HG02973 (cell line): ENCODE measurements around the gene RTKN.
"Not testable (repeated sequence)": the region's sequence is repeated elsewhere in the genome, so short reads cannot be mapped to it uniquely, and the experiment has no call there.

Source experiments
- ATAC-seq: cut with Tn5 transposase; IDR thresholded peaks from one replicate; pipeline ENCODE4 v1.9.1; 2021; ENCODE audit warnings: moderate library complexity; ENCODE audit not compliant: unreplicated experiment

RTKN gene, protein sequence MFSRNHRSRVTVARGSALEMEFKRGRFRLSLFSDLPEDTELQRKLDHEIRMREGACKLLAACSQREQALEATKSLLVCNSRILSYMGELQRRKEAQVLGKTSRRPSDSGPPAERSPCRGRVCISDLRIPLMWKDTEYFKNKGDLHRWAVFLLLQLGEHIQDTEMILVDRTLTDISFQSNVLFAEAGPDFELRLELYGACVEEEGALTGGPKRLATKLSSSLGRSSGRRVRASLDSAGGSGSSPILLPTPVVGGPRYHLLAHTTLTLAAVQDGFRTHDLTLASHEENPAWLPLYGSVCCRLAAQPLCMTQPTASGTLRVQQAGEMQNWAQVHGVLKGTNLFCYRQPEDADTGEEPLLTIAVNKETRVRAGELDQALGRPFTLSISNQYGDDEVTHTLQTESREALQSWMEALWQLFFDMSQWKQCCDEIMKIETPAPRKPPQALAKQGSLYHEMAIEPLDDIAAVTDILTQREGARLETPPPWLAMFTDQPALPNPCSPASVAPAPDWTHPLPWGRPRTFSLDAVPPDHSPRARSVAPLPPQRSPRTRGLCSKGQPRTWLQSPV

DNA sequence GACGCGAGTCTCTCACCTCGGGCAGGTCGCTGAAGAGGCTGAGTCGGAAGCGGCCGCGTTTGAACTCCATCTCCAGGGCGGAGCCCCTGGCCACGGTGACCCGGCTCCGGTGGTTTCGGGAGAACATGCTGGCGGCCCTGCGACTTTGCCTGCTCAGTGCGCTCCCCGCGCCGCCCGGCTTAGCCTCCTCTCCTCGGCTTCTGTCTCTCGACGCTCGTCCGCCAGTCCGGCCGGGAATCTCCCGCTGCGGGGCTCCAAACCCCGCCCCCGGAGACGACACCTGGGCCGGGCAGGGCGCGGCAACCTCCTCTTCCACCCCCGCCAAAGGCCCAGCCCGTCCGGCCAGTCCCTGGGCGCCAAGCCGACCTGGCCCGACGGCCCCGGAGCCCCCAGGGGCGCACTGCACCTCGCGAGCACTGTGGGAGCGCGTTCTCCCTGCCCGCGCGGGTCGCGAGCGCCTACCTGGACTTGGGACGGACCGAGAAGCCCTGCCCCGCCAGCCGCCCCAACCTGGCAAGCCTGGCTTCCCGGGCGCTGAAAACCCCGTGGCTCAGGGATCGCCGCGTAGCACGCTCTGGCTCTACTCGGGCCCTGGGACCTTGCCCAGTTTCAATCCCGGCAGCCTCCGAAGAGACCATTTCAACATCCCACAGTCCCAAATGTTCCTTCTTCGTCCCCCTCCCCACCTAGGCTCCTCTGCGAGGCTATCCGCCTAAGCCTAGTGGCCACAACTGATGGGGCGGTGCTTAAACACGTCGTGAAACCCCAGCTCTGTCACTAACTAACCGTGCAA is at the start of gene RTKN:
Gene RTKN, minus strand, starts transcription at position 248 of the 793 bp plus-strand sequence. Its CDS starts 121 bp downstream, at position 127.
- ATAC-seq = no peak

DNA sequence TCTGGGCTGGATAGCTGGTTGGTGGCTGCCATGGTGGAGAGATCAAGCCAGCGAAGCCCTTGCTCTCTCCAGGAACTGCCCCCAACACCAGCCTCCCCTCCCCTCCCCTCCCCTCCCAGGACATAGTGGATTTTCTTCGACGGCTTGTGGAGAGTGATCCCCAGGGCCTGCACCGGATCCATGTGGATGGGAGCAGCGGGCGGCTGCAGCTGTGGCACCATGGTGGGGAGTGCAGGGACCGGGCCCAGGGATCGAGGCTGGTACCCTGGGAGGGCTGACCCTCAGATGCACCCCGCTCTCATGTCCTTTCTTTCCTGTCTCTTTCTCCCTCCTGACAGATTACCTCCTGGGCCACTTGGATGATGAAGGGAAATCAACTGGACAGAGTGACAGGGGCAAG is 48.2 kb upstream of the RTKN start:
- ATAC-seq = no peak

DNA sequence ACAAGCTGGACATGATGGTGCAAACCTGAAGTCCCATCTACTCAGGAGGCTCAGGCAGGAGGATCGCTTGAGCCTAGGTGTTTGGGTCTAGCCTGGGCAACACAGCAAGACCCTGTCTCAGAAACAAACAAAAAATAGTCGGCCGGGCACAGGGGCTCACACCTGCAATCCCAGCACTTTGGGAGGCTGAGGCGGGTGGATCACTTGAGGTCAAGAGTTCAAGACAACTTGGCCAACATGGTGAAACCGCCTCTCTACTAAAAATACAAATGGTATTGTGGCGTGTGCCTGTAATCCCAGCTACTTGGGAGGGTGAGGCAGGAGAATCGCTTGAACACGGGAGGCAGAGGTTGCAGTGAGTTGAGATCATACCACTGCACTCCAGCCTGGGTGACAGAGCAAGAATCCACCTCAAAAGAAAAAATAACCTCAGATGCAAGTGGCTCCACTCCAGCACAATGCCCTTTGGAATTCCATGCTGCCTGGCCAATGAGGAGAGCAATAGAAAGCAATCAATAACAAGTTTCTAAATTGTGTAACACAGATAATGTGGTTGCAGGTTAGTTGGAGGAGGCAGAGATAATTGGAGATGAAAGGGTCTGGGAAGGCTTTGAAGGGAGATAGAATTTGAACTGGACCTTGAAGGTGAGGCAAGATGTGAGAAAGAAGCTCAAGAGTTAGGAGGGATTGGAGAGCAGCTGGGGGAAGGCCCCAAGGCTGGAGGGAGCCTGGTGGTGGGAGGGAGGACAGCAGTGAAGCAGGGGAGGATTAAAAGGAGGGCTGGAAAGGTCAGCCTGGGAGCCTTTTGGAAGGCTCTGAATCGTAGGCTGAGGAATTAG is 47.1 kb upstream of the RTKN start:
- ATAC-seq = no peak

DNA sequence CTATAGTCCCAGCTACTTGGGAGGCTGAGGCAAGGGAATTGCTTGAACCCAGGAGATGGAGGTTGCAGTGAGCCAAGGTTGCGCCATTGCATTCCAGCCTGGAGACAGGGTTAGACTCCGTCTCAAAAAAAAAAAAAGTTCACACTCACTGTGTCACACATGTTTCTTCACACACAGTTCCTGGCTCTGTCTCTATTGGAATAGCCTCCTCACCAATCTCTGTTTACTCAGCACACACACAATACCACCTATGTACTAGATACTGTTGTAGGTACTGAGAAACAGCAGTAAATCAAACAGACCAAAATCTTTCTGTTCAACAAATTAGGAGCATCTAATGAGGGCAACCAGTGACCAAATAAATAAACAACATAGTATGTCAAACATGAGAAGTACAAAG is 44.4 kb upstream of the RTKN start:
- ATAC-seq = no peak

DNA sequence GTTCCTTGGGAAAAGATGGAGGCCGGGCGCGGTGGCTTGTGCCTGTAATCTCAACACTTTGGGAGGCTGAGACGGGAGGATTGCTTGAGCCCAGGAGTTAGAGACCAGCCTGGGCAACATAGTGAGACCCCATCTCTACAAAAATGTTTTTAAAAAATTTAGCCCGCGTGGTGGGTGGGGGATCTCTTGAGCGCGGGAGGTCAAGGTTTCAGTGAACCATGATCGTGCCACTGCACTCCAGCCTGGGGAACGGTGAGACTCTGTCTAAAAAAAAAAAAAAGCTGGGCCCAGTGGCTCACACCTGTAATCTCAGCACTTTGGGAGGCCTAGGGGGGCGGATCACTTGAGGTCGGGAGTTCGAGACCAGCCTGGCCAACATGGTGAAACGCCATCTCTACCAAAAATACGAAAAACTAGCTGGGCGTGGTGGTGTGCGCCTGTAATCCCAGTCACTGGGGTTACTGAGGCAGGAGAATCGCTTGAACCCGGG is 42.0 kb upstream of the RTKN start:
- ATAC-seq = not testable (repeated sequence)

DNA sequence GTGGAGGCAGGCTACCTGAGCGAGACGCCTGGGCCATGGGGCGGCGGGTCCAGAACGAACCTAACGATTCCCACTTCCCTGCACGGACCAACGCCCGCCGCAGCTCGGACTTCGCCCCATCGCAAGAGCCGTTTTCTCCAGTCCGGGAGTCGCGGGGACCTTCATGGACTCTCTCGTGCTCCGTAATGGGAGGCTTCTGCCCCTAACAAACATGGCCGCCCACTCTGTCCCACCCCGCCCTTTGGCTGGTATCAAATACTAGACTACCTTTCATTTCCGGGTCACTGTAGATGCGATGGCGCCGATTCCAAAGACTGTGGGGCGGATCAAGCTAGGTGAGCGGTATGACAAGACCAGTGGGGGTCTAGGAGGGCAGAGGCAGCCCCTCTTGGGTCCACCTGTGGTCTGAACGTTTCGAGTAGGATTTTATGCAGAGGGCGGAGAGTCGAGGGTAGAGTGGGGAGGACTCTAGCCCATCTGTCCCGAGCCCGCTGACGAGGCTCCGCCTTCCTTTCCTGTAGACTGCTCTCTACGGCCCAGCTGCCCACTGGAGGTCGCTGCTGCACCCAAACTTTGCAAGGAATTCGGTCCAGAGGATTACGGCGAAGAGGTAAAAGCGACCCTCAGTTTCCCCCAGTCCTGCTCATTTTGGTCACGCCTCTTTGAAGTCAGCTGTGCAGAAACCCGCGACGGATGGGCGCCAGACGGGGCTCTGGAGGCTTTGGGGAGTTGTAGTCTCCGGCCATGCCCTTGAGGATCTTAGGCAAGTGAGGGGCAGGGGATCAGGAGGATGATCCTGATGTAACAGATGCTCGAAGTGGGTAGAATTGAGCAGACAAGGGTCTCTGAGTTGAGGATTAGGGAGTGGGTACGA is 41.3 kb upstream of the RTKN start, which contains the start of the genes CCDC142 and TTC31:
Gene CCDC142, minus strand, starts transcription at position 198 of the 874 bp plus-strand sequence. Its CDS starts 161 bp downstream, at position 37.
Gene TTC31, plus strand, starts transcription at position 281 of the 874 bp plus-strand sequence. Its CDS starts 15 bp downstream, at position 296.
- ATAC-seq = peak; percentile 84

DNA sequence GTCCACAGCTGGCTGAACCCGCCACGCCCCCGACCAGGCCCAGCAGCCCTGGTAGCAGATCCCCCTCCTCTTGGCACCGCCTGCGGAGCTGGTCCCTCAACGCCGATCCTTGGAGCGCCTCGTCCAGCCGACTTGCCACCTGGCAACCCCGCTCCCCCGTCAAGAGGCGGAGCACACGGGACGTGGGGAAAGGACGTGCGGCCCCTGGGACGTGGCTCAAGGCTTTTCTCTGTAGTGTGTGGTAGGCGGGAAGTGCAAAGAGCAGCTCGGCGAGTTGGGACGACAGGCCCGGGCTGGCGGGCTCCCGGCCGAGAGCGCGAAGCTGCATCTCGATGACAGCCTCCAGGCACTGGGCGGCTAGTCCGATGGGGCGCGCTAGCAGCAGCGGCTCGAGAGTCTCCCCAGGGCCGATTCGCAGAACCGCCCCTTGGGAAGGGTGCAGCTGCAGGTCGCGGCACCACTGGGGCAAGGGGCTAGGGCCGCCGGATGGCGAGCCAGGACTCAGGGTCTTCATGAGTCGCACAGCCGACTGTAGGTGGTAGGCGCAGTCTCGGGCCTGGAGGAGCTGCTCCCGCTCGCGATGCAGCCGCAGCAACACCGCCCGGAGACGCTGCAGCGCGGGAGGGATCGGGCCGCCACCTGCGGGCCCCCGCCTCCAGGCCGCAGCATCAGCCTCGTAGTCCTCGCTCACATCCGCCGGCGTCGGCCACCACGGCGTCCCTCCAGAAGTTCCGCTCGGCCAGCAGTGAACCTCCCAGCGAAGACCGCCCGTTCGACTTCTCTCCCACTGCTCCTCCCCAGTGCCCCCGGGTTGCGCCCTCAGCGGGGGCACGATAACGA is 40.4 kb upstream of the RTKN start:
- peak; percentile 31 for ATAC-seq

DNA sequence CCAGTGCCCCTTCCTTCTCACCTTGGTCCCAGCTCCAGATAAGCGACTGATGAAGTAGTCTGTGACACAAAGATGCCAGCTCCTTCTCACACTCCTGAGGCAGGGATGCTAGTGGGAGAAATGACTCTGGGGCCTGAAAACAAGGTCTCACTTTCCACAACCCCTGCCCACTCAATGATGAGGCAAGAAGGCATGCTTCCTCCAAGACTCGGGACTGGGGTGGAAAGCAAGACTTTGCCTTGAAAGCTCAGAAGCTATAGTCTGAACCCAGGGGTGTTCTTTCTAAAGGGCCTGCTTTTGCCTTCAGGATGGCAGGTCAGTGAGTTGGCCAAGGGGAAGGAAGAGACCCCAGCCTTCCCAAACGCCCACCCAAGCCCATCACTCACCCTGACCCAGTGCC is 39.7 kb upstream of the RTKN start:
- no peak for ATAC-seq

DNA sequence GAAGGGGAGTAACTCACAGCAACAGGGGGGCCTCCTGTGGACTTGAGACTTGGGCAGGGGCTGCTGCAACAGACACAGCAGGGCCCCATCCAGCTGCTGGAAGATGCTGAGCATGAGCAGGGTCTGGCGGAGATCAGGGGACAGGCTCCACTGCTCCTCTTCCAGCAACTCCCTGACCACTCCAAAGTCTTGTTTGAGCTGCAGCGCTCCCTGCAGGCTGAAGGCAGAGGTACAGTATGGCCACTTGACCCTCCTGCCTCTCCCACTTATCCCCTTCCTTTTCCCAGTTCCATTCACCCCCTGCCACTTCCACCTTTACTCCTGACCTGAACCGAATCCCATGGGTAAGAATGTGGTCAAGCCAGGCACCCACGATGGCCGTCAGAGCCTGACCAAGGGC is 33.2 kb upstream of the RTKN start:
- no peak for ATAC-seq

DNA sequence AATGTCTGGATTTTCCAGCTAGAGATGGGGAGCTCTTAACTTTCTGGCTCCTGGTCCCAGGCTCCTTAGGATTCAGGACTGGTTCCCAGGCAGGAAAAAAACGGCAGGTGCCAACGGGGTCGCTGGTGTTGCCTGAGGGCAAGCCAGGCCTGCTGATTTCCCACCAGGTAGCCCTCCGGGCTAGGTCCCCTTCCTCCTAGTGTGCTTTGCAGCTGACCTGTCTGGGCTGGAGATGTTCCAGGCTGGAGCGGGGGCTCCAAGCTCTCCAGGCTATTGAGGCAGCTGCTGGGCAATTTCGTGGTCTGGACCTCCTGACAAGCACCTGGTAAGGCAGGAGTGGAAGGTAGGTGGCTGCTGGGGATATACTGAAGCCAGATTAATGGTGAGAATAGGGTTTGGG is 32.7 kb upstream of the RTKN start:
- ATAC-seq = no peak

DNA sequence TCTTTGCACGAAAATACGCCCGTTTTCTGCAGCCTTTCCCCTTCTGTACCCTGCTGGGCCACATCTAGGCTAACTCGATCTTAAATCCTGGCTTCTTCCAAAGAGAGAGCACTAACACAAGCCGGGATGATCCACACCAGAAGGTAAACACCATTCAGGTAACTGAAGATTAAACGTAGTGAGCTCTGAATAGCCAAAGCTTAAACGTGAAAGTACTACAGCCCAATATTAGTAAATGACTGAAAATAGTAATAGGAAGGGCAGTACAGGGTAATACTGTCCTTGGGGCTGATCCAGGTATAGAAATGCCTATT is 31.2 kb upstream of the RTKN start:
- ATAC-seq = peak; percentile 5

DNA sequence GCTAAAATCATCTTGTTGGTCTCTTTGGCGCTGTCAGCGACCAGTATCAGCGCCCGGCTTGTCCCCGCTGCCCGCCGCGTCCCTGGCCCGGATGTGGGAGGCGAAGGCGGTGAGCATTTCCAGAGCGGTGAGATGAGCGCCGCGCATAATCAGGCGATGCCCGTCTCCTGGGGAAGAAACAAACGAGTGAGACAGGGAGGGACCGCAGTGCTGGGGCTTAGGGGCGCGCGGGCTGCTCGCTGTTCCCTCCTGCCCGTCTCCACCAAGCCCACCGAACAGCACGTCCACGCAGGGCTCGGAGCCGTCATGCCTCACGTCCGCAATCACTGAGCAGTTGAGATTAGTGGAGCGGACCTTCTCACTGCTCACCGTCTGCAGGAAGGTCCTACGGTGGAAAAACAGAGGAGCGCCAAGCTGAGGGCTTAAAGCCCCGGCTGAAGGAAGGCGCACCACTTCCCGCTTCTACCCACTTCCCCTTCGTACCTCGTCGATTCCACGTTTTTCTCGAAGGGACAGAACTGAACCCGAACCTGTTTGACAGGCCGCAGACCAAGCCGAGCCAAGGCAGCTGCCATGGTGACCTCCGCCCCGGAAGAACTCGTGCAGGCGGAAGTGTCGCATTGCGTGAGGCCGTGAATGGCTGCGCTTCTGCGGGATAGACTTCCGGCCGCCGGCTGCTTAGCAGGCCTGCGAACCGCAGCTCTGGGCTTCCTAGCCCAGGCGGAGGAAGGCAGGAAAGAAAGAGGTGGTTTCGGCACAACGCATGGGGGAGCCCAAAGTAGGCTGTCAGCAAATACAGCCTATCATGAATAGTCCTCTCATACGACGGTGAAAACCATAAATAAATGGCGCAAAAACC is 30.6 kb upstream of the RTKN start, which contains the start of gene MRPL53:
Gene MRPL53, minus strand, starts transcription at position 595 of the 859 bp plus-strand sequence. Its CDS starts 20 bp downstream, at position 575.
- peak; percentile 68 for ATAC-seq

DNA sequence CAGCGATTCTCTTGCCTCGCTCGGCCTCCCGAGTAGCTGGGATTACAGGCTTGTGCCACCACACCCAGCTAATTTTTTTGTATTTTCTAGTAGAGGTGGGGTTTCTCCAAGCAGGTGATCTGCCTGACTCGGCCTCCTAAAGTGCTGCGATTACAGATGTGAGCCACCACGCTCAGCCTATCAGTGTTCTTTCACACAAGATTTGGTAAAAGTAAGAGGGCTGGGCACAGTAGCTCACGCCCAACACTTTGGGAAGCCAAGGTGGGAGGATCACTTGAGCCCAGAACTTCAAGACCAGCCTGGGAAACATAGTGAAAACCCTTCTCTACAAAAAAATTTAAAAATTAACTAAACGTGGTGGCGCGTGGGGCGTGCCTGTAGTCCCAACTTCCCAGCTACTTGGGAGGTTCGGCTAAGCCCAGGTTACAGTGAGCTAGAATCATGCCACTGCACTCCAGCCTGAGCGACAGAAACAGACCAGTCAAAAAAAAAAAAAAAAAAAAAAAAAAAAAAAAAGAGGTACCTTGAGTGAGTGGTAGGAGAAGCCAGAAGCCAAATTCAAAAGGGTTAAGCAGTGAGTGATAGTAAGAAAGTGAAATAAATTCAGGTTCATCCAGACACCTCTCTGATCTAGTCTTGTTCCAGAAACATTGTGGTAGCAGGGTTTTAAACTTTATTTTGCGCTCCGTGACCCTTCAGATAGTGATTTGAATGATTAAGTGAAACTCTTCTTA is 29.8 kb upstream of the RTKN start:
- ATAC-seq = no peak

DNA sequence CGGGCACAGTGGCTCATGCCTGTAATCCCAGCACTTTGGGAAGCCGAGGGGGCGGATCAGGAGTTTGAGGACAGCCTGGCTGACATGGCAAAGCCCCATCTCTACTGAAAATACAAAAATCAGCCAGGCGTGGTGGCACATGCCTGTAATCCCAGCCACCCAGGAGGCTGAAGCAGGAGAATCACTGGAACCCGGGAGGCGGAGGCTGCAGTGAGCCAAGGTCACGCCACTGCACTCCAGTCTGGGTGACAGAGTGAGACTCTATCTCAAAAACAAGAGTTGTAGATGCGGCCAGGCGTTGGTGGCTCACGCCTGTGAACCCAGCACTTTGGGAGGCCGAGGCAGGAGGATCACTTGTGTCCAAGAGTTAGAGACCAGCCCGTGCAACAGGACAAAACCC is 29.0 kb upstream of the RTKN start:
- ATAC-seq = not testable (repeated sequence)

DNA sequence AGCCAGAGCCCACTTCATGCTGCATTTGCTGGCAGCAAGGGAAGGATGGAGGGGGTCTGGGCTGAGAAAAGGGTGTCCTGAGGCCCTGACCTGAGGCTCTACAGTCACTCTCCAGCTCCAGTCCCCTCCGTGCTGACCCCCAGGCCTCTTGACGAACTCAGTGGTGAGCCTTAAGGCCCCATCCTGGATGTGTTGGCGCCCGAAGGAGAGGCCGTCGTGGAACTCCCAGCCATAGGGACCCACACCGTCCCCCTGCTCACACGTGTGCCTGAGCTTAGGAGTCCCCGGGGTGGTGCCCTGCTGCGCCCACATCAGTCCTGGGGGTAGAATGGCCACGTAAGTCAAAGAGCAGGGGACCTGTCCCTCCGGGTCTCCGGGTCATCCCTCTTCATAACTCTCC is 22.7 kb upstream of the RTKN start:
- ATAC-seq = no peak

DNA sequence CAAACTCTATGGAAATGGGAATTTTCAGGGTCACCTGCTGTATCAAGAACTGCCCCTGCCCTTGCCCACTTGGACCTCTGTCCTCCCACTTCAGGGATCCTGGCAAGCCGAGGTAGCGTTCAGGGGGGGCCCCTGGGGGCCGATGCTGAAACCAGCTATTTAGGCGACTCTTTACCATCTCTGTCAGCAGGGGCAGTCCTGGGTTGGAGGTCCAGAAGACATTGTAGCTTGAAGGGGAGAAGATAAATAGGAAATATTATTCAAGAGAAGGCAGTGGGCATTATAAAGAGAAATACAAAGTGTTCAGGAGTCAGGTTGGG is 21.0 kb upstream of the RTKN start:
- ATAC-seq = no peak
